Tibial nerve (tissue), 4 donors: Measurements from ENCODE around the gene SMIM29. TPM values are rescaled to one million over a fixed set of nuclear protein-coding genes. Genes with fewer than 3 reads are reported as not detected.

ENCODE experiments used
- DNase-seq, 2 donors: peaks; one replicate each; pipeline ENCODE4 v3.0.0-alpha.2; 2019; ENCODE audit warnings: low spot score in 2 of 2
- H3K27ac ChIP-seq, 4 donors: fragments of 200-600 bp; sonication (generic) in 3 of 4; one replicate each; pipeline ENCODE4 v1.5.1; 2017 to 2019; ENCODE audit warnings: mild to moderate bottlenecking in 1 of 4
- H3K27me3 ChIP-seq, 2 donors: fragments of 200-600 bp; sonication (generic) in 1 of 2; one replicate each; pipeline versions ENCODE4 v1.5.1 to v1.6.0; 2017 to 2019
- H3K36me3 ChIP-seq, 3 donors: fragments of 200-600 bp; sonication (generic); one replicate each; pipeline ENCODE4 v1.5.1; 2018 to 2019
- H3K4me1 ChIP-seq, 4 donors: fragments of 200-600 bp; sonication (generic) in 3 of 4; one replicate each; pipeline ENCODE4 v1.5.1; 2017 to 2019
- H3K4me3 ChIP-seq, 4 donors: fragments of 200-600 bp; sonication (generic) in 3 of 4; one replicate each; pipeline ENCODE4 v1.5.1; 2017 to 2019; ENCODE audit warnings: mild to moderate bottlenecking in 1 of 4, moderate library complexity in 1 of 4
- H3K9me3 ChIP-seq, 4 donors: fragments of 200-600 bp; sonication (generic) in 3 of 4; one replicate each; pipeline ENCODE4 v1.5.1; 2017 to 2019
- CTCF ChIP-seq, 5 experiments: fragments of 200-600 bp in 3 of 5; fragments of 450-650 bp in 2 of 5; sonication (generic) in 3 of 5; IDR thresholded peaks; one replicate each; pipeline ENCODE4 v1.5.1; 2016 to 2019; ENCODE audit warnings: antibody characterized with exemption in 5 of 5, mild to moderate bottlenecking in 3 of 5, moderate library complexity in 2 of 5
- EP300 ChIP-seq, 2 donors: sonication (generic); formaldehyde crosslinking; IDR thresholded peaks; one replicate each; pipeline ENCODE4 v1.6.1; 2017; ENCODE audit warnings: antibody characterized with exemption in 2 of 2, mild to moderate bottlenecking in 1 of 2
- POLR2A ChIP-seq, 2 donors: fragments of 450-650 bp; IDR thresholded peaks; one replicate each; pipeline ENCODE4 v1.6.1; 2017; ENCODE audit warnings: antibody characterized with exemption in 2 of 2, mild to moderate bottlenecking in 2 of 2, moderate library complexity in 2 of 2
- WGBS, 2 donors: methylation state at CpG; one replicate each; pipeline ENCODE4 v1.1.5; 2018; 5-methylcytosine and 5-hydroxymethylcytosine counted together
- total RNA-seq, 4 donors: library from RNA; depleted of rRNA; stranded (reverse); fragments of >200 nt; gene quantifications; one replicate each; pipeline ENCODE4 v1.1.0, GENCODE V29; 2016

SMIM29 gene
- total RNA-seq, 4 donors from 2014 or later, result 36.3 to 51.9 (median 42.9) TPM

GRCh38 chr6:34240329-34241248 is 8.2 kb downstream of the SMIM29 start:
- WGBS, 2 donors, result 85 to 89% methylated on average over 22 of the region's 22 CpGs
- H3K27ac ChIP-seq, result peak overlapping the region in 2 of 4 donors; percentile 29
- no peaks in the 10 kb centered on the region for H3K27me3 ChIP-seq
- H3K4me1 ChIP-seq, result peaks cover 0 to 65% (median 27%) of the 10 kb centered on the region in 4 donors
- H3K4me3 ChIP-seq, result no peak overlapping the region
- DNase-seq, result no peak
- TF ChIP-seq CTCF (IDR thresholded peaks at IDR 0.05), result no peak
- no peak for TF ChIP-seq EP300 (IDR thresholded peaks at IDR 0.05)
- no peak for TF ChIP-seq POLR2A (IDR thresholded peaks at IDR 0.05)
- H3K36me3 ChIP-seq, result peaks cover 0 to 26% (median 0%) of the 10 kb centered on the region in 3 donors
- no peaks in the 10 kb centered on the region for H3K9me3 ChIP-seq

- peak overlapping the region in 1 of 4 donors; percentile 29 for H3K27ac ChIP-seq
- H3K4me1 ChIP-seq, result peaks cover 0 to 65% (median 28%) of the 10 kb centered on the region in 4 donors
- peaks cover 0 to 26% (median 0%) of the 10 kb centered on the region in 3 donors for H3K36me3 ChIP-seq
- TF ChIP-seq POLR2A (IDR thresholded peaks at IDR 0.05) (no peak), CTCF (IDR thresholded peaks at IDR 0.05) (no peak), EP300 (IDR thresholded peaks at IDR 0.05) (no peak)
- no peaks in the 10 kb centered on the region for H3K27me3 ChIP-seq
- 81 to 89% methylated on average over 2 of the region's 2 CpGs for WGBS, 2 donors
- H3K9me3 ChIP-seq, result no peaks in the 10 kb centered on the region
- H3K4me3 ChIP-seq, result no peak overlapping the region
- no peak for DNase-seq
Measured at GRCh38 chr6:34239893-34240292, 8.9 kb downstream of the SMIM29 start.

- Histone ChIP-seq H3K4me1 (peaks cover 0 to 63% (median 24%) of the 10 kb centered on the region in 4 donors), H3K36me3 (peaks cover 0 to 26% (median 0%) of the 10 kb centered on the region in 3 donors), H3K4me3 (no peak overlapping the region), H3K9me3 (no peaks in the 10 kb centered on the region), H3K27me3 (no peaks in the 10 kb centered on the region), H3K27ac (no peak overlapping the region)
- TF ChIP-seq CTCF (IDR thresholded peaks at IDR 0.05) (no peak), EP300 (IDR thresholded peaks at IDR 0.05) (no peak), POLR2A (IDR thresholded peaks at IDR 0.05) (no peak)
- DNase-seq, result no peak
- WGBS, 2 donors, result 88% methylated on average over 3 of the region's 3 CpGs
Measured at GRCh38 chr6:34239500-34239825, 9.3 kb downstream of the SMIM29 start.

GRCh38 chr6:34238585-34239499 is 10.0 kb downstream of the SMIM29 start:
- Histone ChIP-seq H3K27me3 (no peaks in the 10 kb centered on the region), H3K36me3 (peaks cover 0 to 26% (median 0%) of the 10 kb centered on the region in 3 donors), H3K4me1 (peaks cover 0 to 56% (median 18%) of the 10 kb centered on the region in 4 donors), H3K4me3 (peak overlapping the region in 3 of 4 donors; percentile 55 to 78 (median 58)), H3K9me3 (no peaks in the 10 kb centered on the region), H3K27ac (peak overlapping the region in 3 of 4 donors; percentile 4 to 84 (median 55))
- no peak for TF ChIP-seq EP300 (IDR thresholded peaks at IDR 0.05)
- TF ChIP-seq POLR2A (IDR thresholded peaks at IDR 0.05), result no peak
- TF ChIP-seq CTCF (IDR thresholded peaks at IDR 0.05), result no peak
- no peak for DNase-seq
- WGBS, 2 donors, result 75 to 76% methylated on average over 14 of the region's 14 CpGs
